CD4-positive, alpha-beta T cell (primary cell): ENCODE measurements around the gene MYL12B. TPM values are rescaled to one million over a fixed set of nuclear protein-coding genes. Genes with fewer than 3 reads are reported as not detected.

Experiments used
- ATAC-seq: fragments of 200-7000 bp; cut with Tn5 transposase; one replicate; pipeline ENCODE4 v1.10.0; 2022; ENCODE audit warnings: mild to moderate bottlenecking; ENCODE audit not compliant: poor library complexity
- CTCF ChIA-PET: fragments of 350-600 bp; sonication (Branson Sonifier 250); formaldehyde crosslinking; loops from one replicate; lab custom pipeline; 2021; ENCODE audit warnings: antibody characterized with exemption, inconsistent platforms; lab: Charles Lee
- POLR2A ChIA-PET: fragments of 350-600 bp; sonication (Branson Sonifier 250); formaldehyde crosslinking; loops from one replicate; lab custom pipeline; 2021; ENCODE audit warnings: antibody characterized with exemption, inconsistent platforms; lab: Charles Lee
- DNase-seq, 14 experiments: peaks; one replicate each; pipeline ENCODE4 v3.0.0-alpha.2; 2013 to 2020; ENCODE audit warnings: mixed read lengths in 2 of 14
- H3K27ac ChIP-seq, 2 donors: one replicate each; pipeline versions ENCODE4 v1.5.1 to v1.7.0; 2013; ENCODE audit warnings: low read length in 2 of 2, low read depth in 1 of 2, mild to moderate bottlenecking in 1 of 2
- H3K27me3 ChIP-seq, 2 experiments: 1 replicate in 1 of 2; 2 replicates in 1 of 2; pipeline versions ENCODE4 v1.6.1 to v1.7.0; 2013; ENCODE audit warnings: low read length in 2 of 2, control low read depth in 1 of 2, mild to moderate bottlenecking in 1 of 2, moderate library complexity in 1 of 2; ENCODE audit not compliant: insufficient read depth in 2 of 2, control insufficient read depth in 1 of 2
- H3K36me3 ChIP-seq: one replicate; pipeline ENCODE4 v1.6.1; 2013; ENCODE audit warnings: low read length, control low read depth; ENCODE audit not compliant: insufficient read depth
- H3K4me1 ChIP-seq: one replicate; pipeline ENCODE4 v1.6.1; 2013; ENCODE audit warnings: low read length, control low read depth; ENCODE audit not compliant: insufficient read depth
- H3K4me3 ChIP-seq: one replicate; pipeline ENCODE4 v1.5.1; 2013; ENCODE audit warnings: mild to moderate bottlenecking, low read length, moderate library complexity
- H3K9me3 ChIP-seq, 2 experiments: 1 replicate in 1 of 2; 2 replicates in 1 of 2; pipeline versions ENCODE4 v1.6.1 to v1.7.0; 2013; ENCODE audit warnings: low read length in 2 of 2, mild to moderate bottlenecking in 2 of 2, control low read depth in 1 of 2, moderate library complexity in 1 of 2; ENCODE audit not compliant: control insufficient read depth in 1 of 2, insufficient read depth in 1 of 2
- H3K27ac Mint-ChIP-seq: one replicate; pipeline ENCODE4 v1.8.0; 2020; ENCODE audit warnings: mixed read lengths
- H3K27me3 Mint-ChIP-seq: one replicate; pipeline ENCODE4 v1.8.0; 2021; ENCODE audit warnings: mixed read lengths
- H3K36me3 Mint-ChIP-seq: one replicate; pipeline ENCODE4 v1.8.0; 2021; ENCODE audit warnings: low read depth, mixed read lengths
- H3K4me1 Mint-ChIP-seq: one replicate; pipeline ENCODE4 v1.8.0; 2021; ENCODE audit warnings: low read depth, mixed read lengths
- H3K4me3 Mint-ChIP-seq: one replicate; pipeline ENCODE4 v1.8.0; 2020; ENCODE audit warnings: mild to moderate bottlenecking, mixed read lengths
- H3K9me3 Mint-ChIP-seq: one replicate; pipeline ENCODE4 v1.8.0; 2020; ENCODE audit warnings: mixed read lengths
- intact Hi-C, 2 experiments: fragments of 100-400 bp; cut with DNase I in 1 of 2; cut with micrococcal nuclease in 1 of 2; formaldehyde crosslinking; loops; one replicate each; pipeline versions ENCODE4 v1.15.1 to v1.9.0; 2023 to 2025; cut with DNase I, micrococcal nuclease
- total RNA-seq, 174 experiments: library from RNA in 2 of 174; stranded (reverse) in 2 of 174; gene quantifications; one replicate each; pipeline ENCODE4 v1.2.3 and lab custom pipeline; 2021 to 2026
- TF ChIP-seq, protein P1 (sequence below): fragments of 200-600 bp; IDR thresholded peaks from one replicate; pipeline ENCODE4 v1.8.0; 2022; ENCODE audit warnings: antibody characterized with exemption, mild to moderate bottlenecking

Gene MYL12B
- total RNA-seq, 2 experiments from 2014 or later: 128 to 133 TPM

DNA sequence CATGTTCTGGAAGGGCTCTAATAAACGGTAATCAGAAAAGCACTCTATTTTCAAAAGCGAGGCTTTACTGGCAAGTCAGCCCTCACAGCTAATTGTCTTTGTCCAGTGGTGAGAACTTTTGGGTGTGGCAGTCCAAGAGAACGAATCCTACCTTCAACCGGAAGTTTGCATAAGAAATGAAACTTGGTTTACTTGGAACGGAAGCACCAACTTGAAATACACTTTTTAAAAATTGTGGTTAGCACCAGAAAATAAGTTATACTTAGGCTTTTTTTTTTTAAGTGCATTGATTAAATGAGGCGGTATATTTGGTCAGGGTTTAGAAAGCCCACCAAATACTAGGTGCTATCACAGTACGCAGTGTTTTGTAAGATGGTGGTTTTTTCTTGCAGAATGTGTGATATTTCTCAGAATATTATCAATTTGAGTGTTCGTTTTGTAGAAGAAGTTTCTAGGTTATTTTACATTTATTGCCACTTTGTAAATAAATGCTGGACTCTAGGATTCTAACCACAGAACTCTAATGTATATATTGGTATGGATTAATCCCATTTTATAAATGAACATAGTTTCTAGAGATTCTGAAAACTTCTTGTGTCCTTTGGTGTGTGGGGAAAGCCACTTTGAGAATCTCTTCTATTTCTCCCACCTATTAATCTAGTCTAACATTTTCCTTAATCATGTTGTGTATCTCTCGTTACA lies 13.1 kb upstream of the MYL12B start:
- ATAC-seq (no peak), DNase-seq (peak in 4 of 14 experiments; percentile 35 to 86 (median 66))
- peaks cover 43% of the 10 kb centered on the region for H3K4me1 ChIP-seq

DNA sequence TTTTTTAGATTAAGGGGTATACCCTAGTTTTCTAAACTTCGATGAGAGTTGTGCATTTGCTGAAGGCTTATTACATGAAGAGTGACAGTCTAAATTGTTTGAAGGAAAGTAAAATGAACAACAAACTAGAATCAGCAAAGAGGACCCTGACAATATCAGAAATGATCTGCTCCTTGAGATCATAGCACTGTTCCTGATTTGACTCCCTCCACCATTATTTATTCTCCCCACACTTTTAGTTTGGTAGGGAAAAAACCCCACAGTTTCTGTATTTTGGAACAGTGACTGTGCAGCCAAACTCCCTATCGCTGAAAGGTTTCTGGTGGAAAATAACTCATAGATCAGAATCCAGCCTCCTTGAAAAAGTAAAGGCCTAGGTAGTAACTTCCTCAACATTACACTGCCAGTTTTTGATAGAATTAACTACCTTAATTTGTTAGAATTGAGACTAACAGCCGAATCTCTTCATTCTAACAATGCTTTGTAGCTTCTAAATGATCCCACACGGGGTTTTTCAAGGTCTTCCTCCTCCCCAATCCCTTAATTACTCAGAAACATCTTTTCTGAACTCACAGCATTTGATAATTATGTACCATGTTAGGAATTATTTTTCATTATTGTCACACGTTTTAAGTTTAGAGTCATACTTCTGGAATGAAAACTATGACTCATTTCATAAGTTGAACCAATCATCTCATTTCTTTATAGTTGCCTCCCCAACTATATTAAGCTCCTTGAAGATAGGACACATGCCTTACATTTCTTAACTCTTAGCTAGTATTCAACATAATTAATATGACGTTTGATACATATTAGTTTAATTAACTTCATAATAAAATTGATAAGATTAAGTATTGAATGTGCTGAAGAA lies 11.5 kb upstream of the MYL12B start:
- peaks cover 65% of the 10 kb centered on the region for H3K4me1 Mint-ChIP-seq
- TF ChIP-seq, protein P1, sequence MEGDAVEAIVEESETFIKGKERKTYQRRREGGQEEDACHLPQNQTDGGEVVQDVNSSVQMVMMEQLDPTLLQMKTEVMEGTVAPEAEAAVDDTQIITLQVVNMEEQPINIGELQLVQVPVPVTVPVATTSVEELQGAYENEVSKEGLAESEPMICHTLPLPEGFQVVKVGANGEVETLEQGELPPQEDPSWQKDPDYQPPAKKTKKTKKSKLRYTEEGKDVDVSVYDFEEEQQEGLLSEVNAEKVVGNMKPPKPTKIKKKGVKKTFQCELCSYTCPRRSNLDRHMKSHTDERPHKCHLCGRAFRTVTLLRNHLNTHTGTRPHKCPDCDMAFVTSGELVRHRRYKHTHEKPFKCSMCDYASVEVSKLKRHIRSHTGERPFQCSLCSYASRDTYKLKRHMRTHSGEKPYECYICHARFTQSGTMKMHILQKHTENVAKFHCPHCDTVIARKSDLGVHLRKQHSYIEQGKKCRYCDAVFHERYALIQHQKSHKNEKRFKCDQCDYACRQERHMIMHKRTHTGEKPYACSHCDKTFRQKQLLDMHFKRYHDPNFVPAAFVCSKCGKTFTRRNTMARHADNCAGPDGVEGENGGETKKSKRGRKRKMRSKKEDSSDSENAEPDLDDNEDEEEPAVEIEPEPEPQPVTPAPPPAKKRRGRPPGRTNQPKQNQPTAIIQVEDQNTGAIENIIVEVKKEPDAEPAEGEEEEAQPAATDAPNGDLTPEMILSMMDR: no peak
- no peak for ATAC-seq
- CTCF ChIA-PET: interaction anchor here (1.1 to 2.2 kb wide), 4 partner anchors 121 to 344 kb away, joined by 4 to 9 read pairs (median 4); no protein-coding TSS in a partner anchor
- no peaks in the 10 kb centered on the region for H3K27me3 Mint-ChIP-seq
- POLR2A ChIA-PET: interaction anchor here (0.5 to 9.2 kb wide), 19 partner anchors 10 to 614 kb away, joined by 3 to 286 read pairs (median 4); partner anchors contain the start of genes MYL12B, SMCHD1 and TGIF1
- DNase-seq: peak in 1 of 14 experiments; percentile 55
- no peaks in the 10 kb centered on the region for H3K9me3 ChIP-seq
- H3K27ac ChIP-seq: peak overlapping the region; percentile 8 to 64
- H3K27ac Mint-ChIP-seq: peak overlapping the region; percentile 100
- peaks cover 44% of the 10 kb centered on the region for H3K36me3 ChIP-seq
- peaks cover 80% of the 10 kb centered on the region for H3K36me3 Mint-ChIP-seq
- peak overlapping the region; percentile 89 for H3K4me3 Mint-ChIP-seq
- intact Hi-C loops: loop anchor here in 1 of 2 experiments (10.0 kb wide), 1 partner anchor 596 kb away; the partner anchor contains the start of gene SMCHD1
- H3K27me3 ChIP-seq: no peaks in the 10 kb centered on the region
- H3K4me1 ChIP-seq: peaks cover 43% of the 10 kb centered on the region
- peak overlapping the region; percentile 84 for H3K4me3 ChIP-seq
- H3K9me3 Mint-ChIP-seq: no peaks in the 10 kb centered on the region

More for the DNA sequence above, 13.1 kb upstream of the MYL12B start:
- ChIA-PET POLR2A (interaction anchor here (0.5 to 9.2 kb wide), 27 partner anchors 8 to 643 kb away, joined by 3 to 286 read pairs (median 7); partner anchors contain the start of genes MYL12B, SMCHD1 and TGIF1), CTCF (interaction anchor here (1.1 to 3.2 kb wide), 4 partner anchors 12 to 254 kb away, joined by 4 to 12 read pairs (median 6); partner anchors contain the start of gene MYL12B)
- Mint-ChIP-seq H3K4me1 (peaks cover 55% of the 10 kb centered on the region), H3K36me3 (peaks cover 63% of the 10 kb centered on the region), H3K27ac (peak overlapping the region; percentile 100), H3K27me3 (no peaks in the 10 kb centered on the region), H3K4me3 (peak overlapping the region; percentile 93), H3K9me3 (no peaks in the 10 kb centered on the region)
- H3K36me3 ChIP-seq: peaks cover 27% of the 10 kb centered on the region
- intact Hi-C loops: loop anchor here (5.0 to 10.0 kb wide), 2 partner anchors 187 to 674 kb away; partner anchors contain the start of genes METTL4 (in 1 of the 2) and NDC80 (in 1 of the 2)
- H3K27me3 ChIP-seq: no peaks in the 10 kb centered on the region
- peak overlapping the region; percentile 84 to 92 for H3K27ac ChIP-seq
- H3K9me3 ChIP-seq: no peaks in the 10 kb centered on the region
- peak overlapping the region; percentile 84 for H3K4me3 ChIP-seq
- TF ChIP-seq, protein P1: no peak
